HCT116 (cell line): ENCODE data around the gene PRKCH. TPM values are rescaled to one million over a fixed set of nuclear protein-coding genes. Genes with fewer than 3 reads are reported as not detected.

Source experiments
- ATAC-seq: fragments of 200-7000 bp; cut with Tn5 transposase; 2 replicates; pipeline ENCODE4 v1.9.1; 2020; ENCODE audit warnings: mild to moderate bottlenecking, moderate library complexity
- BruUV-seq: library from RNA; stranded (reverse); fragments of 400-500 nt; replicated peaks from 2 replicates; lab custom pipeline; 2021; lab: Mats Ljungman, UMichigan
- CTCF ChIA-PET: fragments of 300-600 bp; sonication (Branson Sonifier 250); formaldehyde crosslinking; loops from one replicate; lab custom pipeline; 2021; ENCODE audit warnings: antibody characterized with exemption; lab: Charles Lee
- POLR2A ChIA-PET: fragments of 300-600, 350-600 bp; sonication (Branson Sonifier 250); formaldehyde crosslinking; loops from one replicate; lab custom pipeline; 2021; ENCODE audit warnings: antibody characterized with exemption; lab: Charles Lee
- RAD21 ChIA-PET, 2 experiments: fragments of 300-600 bp; sonication (Branson Sonifier 250); formaldehyde crosslinking; loops; one replicate each; lab custom pipeline; 2023; ENCODE audit warnings: low total read pairs in 2 of 2; ENCODE audit not compliant: uncharacterized antibody in 2 of 2, unreplicated experiment in 2 of 2, low non-redundant PET in 1 of 2; lab: Charles Lee
- DNase-seq: peaks from one replicate; pipeline ENCODE4 v3.0.0-alpha.2; 2010; ENCODE audit warnings: low read depth, low spot score
- H2AFZ ChIP-seq: fragments of 200-600 bp; shearing (Covaris generic), sonication (generic); 2 replicates; pipeline ENCODE4 v1.6.1; 2017; ENCODE audit warnings: low read depth, mixed run types, mixed read lengths, antibody characterized with exemption, low read length; ENCODE audit not compliant: poor library complexity, severe bottlenecking
- H3K27ac ChIP-seq: 2 replicates; pipeline ENCODE4 v1.5.1; 2012; ENCODE audit warnings: low read depth, low read length
- H3K27me3 ChIP-seq: fragments of 200-600 bp; sonication (generic); 2 replicates; pipeline ENCODE4 v1.6.1; 2016; ENCODE audit warnings: mixed run types, low read length, mixed read lengths; ENCODE audit not compliant: insufficient read depth
- H3K36me3 ChIP-seq, 2 experiments: fragments of 200-500 bp in 1 of 2; fragments of 200-600 bp in 1 of 2; sonication (Bioruptor generic) in 1 of 2; sonication (generic) in 1 of 2; 2 replicates each; pipeline versions ENCODE4 v1.5.1 to v1.6.1; 2014 to 2016; ENCODE audit warnings: low read length in 2 of 2, inconsistent platforms in 1 of 2, mixed read lengths in 1 of 2, mixed run types in 1 of 2; ENCODE audit not compliant: insufficient read depth in 2 of 2, control insufficient read depth in 1 of 2
- H3K4me1 ChIP-seq, 2 experiments: fragments of 200-600 bp in 1 of 2; sonication (generic) in 1 of 2; 2 replicates each; pipeline versions ENCODE4 v1.5.1 to v1.6.1; 2012 to 2017; ENCODE audit warnings: low read length in 2 of 2, inconsistent platforms in 1 of 2, mild to moderate bottlenecking in 1 of 2, mixed read lengths in 1 of 2, mixed run types in 1 of 2, moderate library complexity in 1 of 2; ENCODE audit not compliant: insufficient read depth in 2 of 2, control insufficient read depth in 1 of 2
- H3K4me2 ChIP-seq: fragments of 200-600 bp; sonication (generic); 2 replicates; pipeline ENCODE4 v1.6.1; 2017; ENCODE audit warnings: mixed run types, low read length, mixed read lengths
- H3K4me3 ChIP-seq, 2 experiments: fragments of 200-600 bp in 1 of 2; sonication (generic) in 1 of 2; replicated peaks in 1 of 2; 2 replicates each; pipeline ENCODE4 v1.5.1; 2011 to 2016; ENCODE audit warnings: low read length in 2 of 2, control low read depth in 1 of 2, low read depth in 1 of 2, mild to moderate bottlenecking in 1 of 2, mixed read lengths in 1 of 2, mixed run types in 1 of 2
- H3K79me2 ChIP-seq: fragments of 200-600 bp; sonication (generic); 2 replicates; pipeline ENCODE4 v1.6.1; 2017; ENCODE audit warnings: mild to moderate bottlenecking, mixed run types, low read length, moderate library complexity, mixed read lengths; ENCODE audit not compliant: insufficient read depth
- H3K9ac ChIP-seq: fragments of 200-600 bp; sonication (generic); 2 replicates; pipeline ENCODE4 v1.6.1; 2016; ENCODE audit warnings: low read length, mixed read lengths
- H3K9me2 ChIP-seq: fragments of 200-600 bp; sonication (generic), shearing (Covaris generic); 2 replicates; pipeline ENCODE4 v1.6.1; 2017; ENCODE audit warnings: mixed run types, mild to moderate bottlenecking, moderate library complexity; ENCODE audit not compliant: insufficient read depth
- H3K9me3 ChIP-seq, 2 experiments: fragments of 200-500 bp in 1 of 2; fragments of 200-600 bp in 1 of 2; sonication (Bioruptor generic) in 1 of 2; sonication (generic) in 1 of 2; 2 replicates each; pipeline ENCODE4 v1.6.1; 2014 to 2017; ENCODE audit warnings: low read length in 2 of 2, mixed read lengths in 2 of 2, inconsistent platforms in 1 of 2, low read depth in 1 of 2, mild to moderate bottlenecking in 1 of 2, mixed run types in 1 of 2, moderate library complexity in 1 of 2; ENCODE audit not compliant: control insufficient read depth in 1 of 2, insufficient read depth in 1 of 2
- H4K20me1 ChIP-seq: fragments of 200-600 bp; sonication (generic), shearing (Covaris generic); 2 replicates; pipeline ENCODE4 v1.6.1; 2017; ENCODE audit warnings: mixed run types, mild to moderate bottlenecking, moderate library complexity; ENCODE audit not compliant: insufficient read depth
- EZH2 ChIP-seq: fragments of 200-600 bp; sonication (generic); IDR thresholded peaks from 2 replicates; pipeline ENCODE4 v1.6.1; 2017; ENCODE audit warnings: antibody characterized with exemption, mixed run types
- RAD21 ChIP-seq: IDR thresholded peaks from 2 replicates; pipeline ENCODE4 v1.6.1; 2012; ENCODE audit warnings: low read depth, mild to moderate bottlenecking
- intact Hi-C: fragments of 100-400 bp; cut with micrococcal nuclease; formaldehyde crosslinking; loops from 2 replicates; pipeline ENCODE4 v1.10.0; 2022
- total RNA-seq: library from RNA; stranded (reverse); gene quantifications from one replicate; pipeline ENCODE4 v1.2.1, GENCODE V29; 2021; ENCODE audit not compliant: unreplicated experiment
- TF ChIP-seq, protein P1 (sequence below): IDR thresholded peaks from 2 replicates; pipeline ENCODE4 v1.6.1; 2011; ENCODE audit warnings: mild to moderate bottlenecking, low read length, moderate library complexity; ENCODE audit not compliant: insufficient replicate concordance; ENCODE audit errors: extremely low read depth

Gene PRKCH
- total RNA-seq, 1 experiment from 2014 or later: 16.6 TPM

DNA sequence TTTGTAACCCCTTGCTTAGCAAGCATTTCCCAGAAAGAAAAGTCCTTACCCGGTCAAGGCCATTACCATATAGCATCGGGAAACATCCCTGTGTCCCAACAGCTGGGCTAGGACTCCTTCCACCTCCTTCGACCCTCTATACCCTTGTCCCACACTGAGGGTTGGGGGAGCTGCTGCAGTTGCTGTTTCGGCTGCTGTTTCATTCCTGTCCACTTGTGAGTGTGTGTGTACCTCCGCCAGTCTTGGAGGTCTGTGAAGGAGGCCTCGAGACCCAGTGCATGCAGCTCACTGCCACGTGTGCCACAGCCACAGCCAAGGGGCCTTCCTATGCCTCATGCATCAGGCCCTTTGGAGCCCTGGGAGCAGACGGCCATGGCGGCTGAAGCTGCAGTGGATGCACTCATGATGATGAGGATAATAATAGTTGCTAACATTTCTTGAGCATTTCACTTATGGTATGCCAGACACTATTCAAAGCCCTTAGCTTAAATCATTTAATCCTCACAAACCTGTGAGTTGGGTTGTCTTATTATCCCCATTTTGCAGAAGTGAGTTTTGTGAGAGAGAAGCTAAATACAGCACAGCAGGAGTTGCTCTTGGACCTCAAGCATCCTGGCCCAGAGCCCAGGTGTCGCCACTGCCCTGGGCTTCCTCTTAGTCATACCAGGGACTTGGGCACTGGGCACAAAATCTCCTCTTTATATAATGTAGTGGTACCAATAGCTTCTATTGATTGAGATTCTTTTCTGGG is 156.5 kb downstream of the PRKCH start (continued):
- TF ChIP-seq, protein P1, sequence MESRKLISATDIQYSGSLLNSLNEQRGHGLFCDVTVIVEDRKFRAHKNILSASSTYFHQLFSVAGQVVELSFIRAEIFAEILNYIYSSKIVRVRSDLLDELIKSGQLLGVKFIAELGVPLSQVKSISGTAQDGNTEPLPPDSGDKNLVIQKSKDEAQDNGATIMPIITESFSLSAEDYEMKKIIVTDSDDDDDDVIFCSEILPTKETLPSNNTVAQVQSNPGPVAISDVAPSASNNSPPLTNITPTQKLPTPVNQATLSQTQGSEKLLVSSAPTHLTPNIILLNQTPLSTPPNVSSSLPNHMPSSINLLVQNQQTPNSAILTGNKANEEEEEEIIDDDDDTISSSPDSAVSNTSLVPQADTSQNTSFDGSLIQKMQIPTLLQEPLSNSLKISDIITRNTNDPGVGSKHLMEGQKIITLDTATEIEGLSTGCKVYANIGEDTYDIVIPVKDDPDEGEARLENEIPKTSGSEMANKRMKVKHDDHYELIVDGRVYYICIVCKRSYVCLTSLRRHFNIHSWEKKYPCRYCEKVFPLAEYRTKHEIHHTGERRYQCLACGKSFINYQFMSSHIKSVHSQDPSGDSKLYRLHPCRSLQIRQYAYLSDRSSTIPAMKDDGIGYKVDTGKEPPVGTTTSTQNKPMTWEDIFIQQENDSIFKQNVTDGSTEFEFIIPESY: no peak
- no peak for TF ChIP-seq EZH2

DNA sequence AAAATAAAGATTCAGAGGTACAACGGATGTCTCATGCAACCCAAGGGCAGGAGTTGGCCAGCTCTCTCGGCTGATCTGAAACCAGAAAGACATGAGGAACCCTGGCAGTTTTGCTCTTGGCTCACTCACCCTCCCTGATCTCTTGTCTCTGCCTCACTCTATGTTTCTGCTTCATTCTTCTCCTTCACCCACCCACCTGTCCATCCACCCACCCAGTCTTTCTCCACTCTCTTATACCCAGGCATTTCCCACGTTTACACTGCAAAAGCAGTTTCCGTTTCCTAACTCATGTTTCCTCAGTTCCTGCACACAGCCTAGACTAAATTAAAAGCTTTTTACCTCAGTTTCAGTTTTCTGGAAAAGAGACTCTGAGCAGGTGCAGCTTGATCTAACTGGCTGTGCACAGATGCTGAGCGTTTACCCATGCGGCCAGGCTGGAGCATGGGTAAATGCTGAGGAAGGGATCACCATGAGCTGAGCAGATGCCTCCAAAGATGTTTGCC is 157.6 kb downstream of the PRKCH start:
- H3K79me2 ChIP-seq: no peaks in the 10 kb centered on the region
- no peak for ATAC-seq
- no peak overlapping the region for H3K4me3 ChIP-seq
- ChIA-PET POLR2A (interaction anchor here (0.9 to 2.0 kb wide), 2 partner anchors 84 to 216 kb away, joined by 3 to 5 read pairs; partner anchors contain the start of gene HIF1A), CTCF (no interaction called here), RAD21 (no interaction called here)
- H3K4me2 ChIP-seq: no peak overlapping the region
- no peaks in the 10 kb centered on the region for H3K9me3 ChIP-seq
- no peaks in the 10 kb centered on the region for H3K9me2 ChIP-seq
- H3K4me1 ChIP-seq: peaks cover 44 to 45% of the 10 kb centered on the region in 2 experiments
- no peak for DNase-seq
- BruUV-seq: no TSS peak
- no peaks in the 10 kb centered on the region for H3K36me3 ChIP-seq
- intact Hi-C loops: loop anchor here (5.0 kb wide), 2 partner anchors 83 to 358 kb away; no protein-coding TSS in a partner anchor
- TF ChIP-seq RAD21: no peak
- no peak overlapping the region for H2AFZ ChIP-seq
- no peaks in the 10 kb centered on the region for H3K27me3 ChIP-seq
- H4K20me1 ChIP-seq: no peaks in the 10 kb centered on the region
- no peak overlapping the region for H3K27ac ChIP-seq
- H3K9ac ChIP-seq: no peak overlapping the region
